NOMO-1 treated with dmso at 0.1 percent for 144 hours (cell line): Measurements from ENCODE around the gene NRP2.
A peak's percentile ranks its signal among the peaks of the same experiment; 100 is the strongest.

Source experiments
- DNase-seq: peaks from one replicate; lab custom pipeline; 2025; ENCODE audit not compliant: unreplicated experiment; lab: John Stamatoyannopoulos, UW

NRP2 gene

DNA sequence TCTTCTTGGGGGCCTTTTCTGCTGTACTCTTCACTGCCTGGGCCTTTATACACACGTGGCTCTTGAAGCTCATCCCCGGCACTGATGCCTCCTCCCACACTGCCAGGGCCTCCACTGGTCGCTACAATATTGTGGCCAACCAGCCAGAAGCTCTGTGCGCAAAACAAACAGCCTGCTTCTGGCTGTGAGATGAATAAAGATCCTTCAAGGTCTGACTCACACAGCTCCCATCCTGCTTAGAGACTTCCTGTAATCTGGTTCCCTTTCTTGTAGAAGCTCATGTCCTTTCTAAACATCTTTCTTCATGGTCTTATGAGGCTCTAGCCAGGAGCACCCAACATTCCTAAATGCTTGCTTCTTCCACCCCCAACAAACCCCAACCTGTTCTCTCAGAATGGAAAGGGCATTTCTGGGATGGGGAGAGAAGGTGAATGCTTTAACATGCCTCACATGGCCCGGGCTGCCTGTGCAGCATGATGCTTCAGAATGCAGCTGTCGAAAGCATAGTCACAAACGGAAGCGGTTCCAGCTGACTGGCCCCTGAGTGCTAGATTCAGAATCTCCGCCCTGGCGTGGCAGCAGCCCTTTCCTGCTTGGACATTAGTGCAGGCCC is 24.6 kb downstream of the NRP2 start:
- peak; percentile 55 for DNase-seq

DNA sequence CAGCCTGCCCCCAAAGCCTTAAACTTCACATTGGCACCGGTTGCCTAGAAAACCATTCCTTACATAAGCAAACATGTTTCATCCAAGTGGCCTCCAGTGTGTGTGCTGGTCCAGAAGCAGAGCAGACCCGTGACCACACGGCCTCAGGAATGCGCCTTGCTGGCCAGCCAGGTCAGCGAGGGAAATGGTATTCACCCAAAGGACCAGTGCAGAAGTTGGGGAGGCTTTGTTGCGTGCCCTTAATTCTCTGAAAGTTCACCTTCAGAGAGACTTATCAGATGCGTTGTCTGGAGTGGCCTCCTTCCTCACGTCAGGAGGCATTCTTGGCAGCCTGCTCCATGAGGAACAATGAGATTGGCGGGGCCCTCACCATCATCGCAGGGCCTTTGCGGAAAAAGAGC is 25.9 kb downstream of the NRP2 start:
- no peak for DNase-seq

- no peak for DNase-seq
Measured at GRCh38 chr2:205709319-205709718, 27.0 kb downstream of the NRP2 start.

DNA sequence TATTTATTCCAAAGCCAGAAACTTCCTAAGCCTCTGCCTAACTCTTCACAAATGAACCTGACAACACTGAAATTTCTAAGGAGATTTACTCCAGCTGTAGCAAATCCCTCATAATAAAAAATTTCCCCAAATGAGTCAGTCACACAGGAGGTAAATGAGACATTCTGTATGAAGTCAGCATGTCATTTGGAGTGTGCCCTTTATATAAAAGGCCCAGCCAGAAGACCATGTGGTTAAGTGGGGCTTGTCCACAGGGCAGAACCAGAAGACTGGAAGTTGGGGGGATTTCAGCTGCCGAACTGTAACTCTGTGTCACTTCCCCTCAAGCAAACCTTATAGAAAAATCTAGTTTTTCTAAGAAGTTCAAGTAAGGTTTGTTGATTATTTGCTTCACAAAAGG is 30.2 kb downstream of the NRP2 start:
- DNase-seq = no peak

- no peak for DNase-seq
Measured at GRCh38 chr2:205713086-205713485, 30.8 kb downstream of the NRP2 start.

GRCh38 chr2:205714058-205714776 is 31.9 kb downstream of the NRP2 start:
- DNase-seq = no peak

DNA sequence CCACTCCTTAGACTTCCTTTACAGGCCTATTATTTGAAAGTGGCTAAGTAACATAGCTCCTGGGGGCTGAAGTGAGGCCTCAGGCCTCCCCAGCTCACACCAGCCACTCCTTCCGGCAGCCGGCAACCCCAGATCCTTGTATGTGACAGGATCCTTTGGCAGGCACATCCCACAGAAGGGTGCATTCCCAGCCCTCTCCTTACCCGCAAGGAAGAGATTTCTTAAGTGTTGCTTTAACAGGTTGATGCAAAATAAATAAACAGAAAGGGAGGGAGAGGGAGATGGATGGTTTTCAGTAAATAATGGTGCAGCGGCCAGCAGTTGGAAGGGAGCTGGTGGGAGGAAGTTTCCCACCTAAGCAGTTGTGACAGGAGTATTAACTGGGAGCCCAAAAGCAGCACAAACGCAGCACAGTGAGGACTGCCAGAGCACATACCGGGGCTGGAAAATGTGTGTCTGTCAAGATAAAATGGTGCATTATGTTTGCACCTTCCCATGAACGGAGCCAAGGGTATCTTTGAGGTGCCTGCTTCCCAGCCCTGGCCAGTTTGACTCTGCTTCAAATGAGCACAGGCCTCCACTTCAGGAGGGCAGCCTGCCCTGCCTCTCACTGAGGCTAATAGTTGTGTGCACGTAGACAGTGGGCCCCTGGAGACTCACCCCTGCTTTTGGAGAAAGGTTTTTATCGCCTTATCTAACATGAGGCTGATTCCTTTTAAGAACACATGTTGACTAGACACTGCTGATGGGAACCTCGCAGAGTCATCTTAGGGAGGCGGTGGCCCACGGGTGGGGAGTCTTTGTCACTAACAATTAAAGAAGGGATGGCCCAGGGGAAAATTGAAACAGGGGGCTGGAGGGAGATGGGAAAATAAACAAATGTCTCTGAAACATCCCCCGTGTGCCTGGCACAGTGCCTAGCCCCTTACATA is 32.8 kb downstream of the NRP2 start:
- DNase-seq = no peak

DNA sequence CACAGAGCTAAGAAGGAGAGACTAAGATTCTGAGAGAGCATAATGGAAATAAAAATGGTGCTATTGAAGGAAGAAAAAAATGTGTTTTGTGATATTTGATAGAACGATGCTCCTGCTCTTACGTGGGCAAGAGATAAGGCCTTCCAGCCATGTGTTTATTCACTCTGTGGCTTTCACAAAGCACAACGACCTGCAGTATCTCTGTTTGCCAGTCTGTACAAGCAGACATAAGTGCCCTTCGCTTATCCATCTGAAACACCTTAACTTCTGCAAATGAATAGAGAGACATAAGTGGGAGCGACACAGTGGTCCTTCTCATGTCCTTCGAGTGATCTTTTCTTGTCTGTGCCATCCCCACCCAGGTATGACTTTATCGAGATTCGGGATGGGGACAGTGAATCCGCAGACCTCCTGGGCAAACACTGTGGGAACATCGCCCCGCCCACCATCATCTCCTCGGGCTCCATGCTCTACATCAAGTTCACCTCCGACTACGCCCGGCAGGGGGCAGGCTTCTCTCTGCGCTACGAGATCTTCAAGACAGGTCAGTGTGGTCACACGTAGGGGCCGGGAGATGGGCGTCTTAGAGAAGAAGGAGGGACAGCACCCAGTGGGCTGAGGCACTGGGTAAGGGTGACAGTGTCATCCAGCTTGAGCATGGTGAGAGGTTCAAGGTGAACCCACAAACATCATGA is 33.7 kb downstream of the NRP2 start:
- no peak for DNase-seq

- DNase-seq = no peak
Measured at GRCh38 chr2:205717175-205717846, 35.0 kb downstream of the NRP2 start.

DNA sequence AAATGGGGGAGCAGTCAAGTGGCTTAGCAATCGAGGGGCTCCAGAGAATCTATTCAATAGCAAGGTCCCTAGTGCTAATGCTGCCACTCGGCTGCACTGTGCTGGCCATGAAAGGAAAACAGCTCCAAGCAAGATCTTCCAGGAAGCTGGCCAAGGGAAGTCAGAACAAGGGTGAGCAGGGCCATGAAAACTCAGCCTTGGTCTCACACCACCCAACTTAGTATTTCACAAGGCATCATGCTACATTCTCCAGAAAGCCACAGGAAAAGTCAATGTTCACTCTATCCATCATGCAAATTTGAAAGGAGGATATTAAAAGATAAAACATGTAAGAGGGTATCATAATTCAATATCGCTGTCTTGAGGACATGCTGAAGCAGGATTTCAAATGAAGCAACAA is 35.7 kb downstream of the NRP2 start:
- DNase-seq = no peak

- DNase-seq = no peak
Measured at GRCh38 chr2:205719847-205720246, 37.5 kb downstream of the NRP2 start.

- no peak for DNase-seq
Measured at GRCh38 chr2:205720451-205720902, 38.2 kb downstream of the NRP2 start.

DNA sequence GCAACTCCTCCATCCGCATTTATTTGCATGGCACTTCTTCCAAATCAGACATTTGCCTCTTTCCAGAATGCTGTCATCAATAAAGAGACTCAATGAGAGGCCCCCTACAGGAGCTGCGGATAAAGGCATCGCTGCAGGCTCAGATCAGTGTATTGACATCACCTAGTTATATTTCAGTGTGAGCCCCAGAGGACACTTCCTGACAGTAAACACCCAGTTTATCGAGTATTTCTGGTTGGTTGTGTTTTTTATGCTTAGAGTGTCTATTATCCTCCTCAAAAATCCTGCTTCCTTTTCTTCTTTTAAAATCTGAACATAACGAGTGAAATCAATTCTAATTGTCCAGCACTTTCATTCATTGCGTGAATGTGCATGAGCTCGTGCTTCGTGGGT is 38.8 kb downstream of the NRP2 start:
- DNase-seq = no peak

DNA sequence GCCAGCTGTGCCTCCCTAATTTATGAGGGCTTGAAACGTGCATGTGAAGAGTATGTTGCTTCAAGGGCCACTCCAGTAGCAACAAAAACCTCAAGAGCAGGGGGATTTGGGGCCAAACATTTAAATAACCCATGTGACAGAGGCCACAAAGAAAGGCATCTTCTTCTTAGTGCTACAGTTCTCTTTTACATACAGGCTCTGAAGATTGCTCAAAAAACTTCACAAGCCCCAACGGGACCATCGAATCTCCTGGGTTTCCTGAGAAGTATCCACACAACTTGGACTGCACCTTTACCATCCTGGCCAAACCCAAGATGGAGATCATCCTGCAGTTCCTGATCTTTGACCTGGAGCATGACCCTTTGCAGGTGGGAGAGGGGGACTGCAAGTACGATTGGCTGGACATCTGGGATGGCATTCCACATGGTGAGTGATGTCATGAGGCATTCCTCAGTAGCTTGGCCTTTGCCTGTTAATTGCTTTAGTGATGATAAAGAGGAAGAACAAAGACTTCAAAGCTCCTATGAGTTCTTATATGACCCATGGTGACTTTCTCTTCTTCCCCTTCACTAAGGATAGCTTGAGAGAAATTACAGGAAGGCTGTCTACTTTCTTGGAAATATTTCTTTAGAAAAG is 40.1 kb downstream of the NRP2 start:
- no peak for DNase-seq

GRCh38 chr2:205723179-205723578 is 40.9 kb downstream of the NRP2 start:
- no peak for DNase-seq

DNA sequence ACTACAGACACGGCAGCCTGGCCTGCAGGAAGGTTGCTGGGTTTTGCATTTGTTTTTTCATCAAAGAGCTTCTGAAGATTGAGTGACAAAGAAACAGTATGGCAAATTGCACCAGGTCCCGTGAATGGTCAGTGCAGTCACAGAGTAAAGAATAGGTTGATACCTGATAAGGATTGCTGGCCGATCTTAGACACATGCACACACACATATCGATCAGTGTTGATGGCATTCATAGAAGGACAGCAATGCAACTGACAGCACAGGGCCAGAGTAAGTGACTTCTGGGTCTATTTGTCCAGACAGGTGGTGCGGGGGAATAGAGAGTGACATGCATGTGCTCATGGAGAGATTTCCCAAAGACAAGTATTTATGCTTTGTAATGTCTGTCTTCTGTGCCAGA is 42.8 kb downstream of the NRP2 start:
- DNase-seq = no peak

GRCh38 chr2:205726506-205726905 is 44.2 kb downstream of the NRP2 start:
- DNase-seq = no peak

GRCh38 chr2:205727174-205727573 is 44.9 kb downstream of the NRP2 start:
- no peak for DNase-seq

DNA sequence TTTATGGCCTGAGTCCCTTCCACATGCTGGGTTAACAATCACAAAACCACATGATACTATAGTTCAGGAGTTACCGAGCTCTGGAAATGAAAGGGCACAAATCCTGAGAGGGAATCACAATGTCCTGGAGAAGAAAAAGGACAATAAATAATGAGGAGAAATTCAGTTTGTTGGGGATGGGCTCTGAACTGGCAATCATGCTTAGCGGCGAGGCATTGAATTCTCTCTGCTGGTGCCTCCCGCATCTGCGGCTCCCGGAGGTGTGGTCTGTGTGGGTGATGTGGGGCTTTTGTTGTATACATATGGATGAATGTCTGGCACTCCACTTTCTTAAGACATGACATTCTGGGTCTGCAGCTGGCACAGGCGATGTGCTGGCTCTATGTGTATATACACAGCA is 46.1 kb downstream of the NRP2 start:
- no peak for DNase-seq

GRCh38 chr2:205730191-205730590 is 47.9 kb downstream of the NRP2 start:
- no peak for DNase-seq
